GM21717 (cell line): ENCODE results near the gene EIF4E1B.

Experiments
- ATAC-seq: cut with Tn5 transposase; IDR thresholded peaks from one replicate; pipeline ENCODE4 v1.9.1; 2021; ENCODE audit warnings: mild to moderate bottlenecking, moderate library complexity; ENCODE audit not compliant: unreplicated experiment

Gene EIF4E1B

GRCh38 chr5:176679365-176680225 lies 49.1 kb downstream of the EIF4E1B start:
- ATAC-seq: no peak

- no peak for ATAC-seq
Observed at GRCh38 chr5:176680226-176680563, 49.7 kb downstream of the EIF4E1B start.

- no peak for ATAC-seq
Observed at GRCh38 chr5:176682016-176682531, 51.6 kb downstream of the EIF4E1B start.

- ATAC-seq: no peak
Observed at GRCh38 chr5:176685010-176685409, 54.5 kb downstream of the EIF4E1B start.

GRCh38 chr5:176687247-176687646 lies 56.8 kb downstream of the EIF4E1B start:
- ATAC-seq: no peak

- no peak for ATAC-seq
Observed at GRCh38 chr5:176687881-176688280, 57.4 kb downstream of the EIF4E1B start.

GRCh38 chr5:176690911-176691310 lies 60.4 kb downstream of the EIF4E1B start:
- no peak for ATAC-seq

- ATAC-seq: no peak
Observed at GRCh38 chr5:176691524-176691923, 61.0 kb downstream of the EIF4E1B start.

GRCh38 chr5:176692326-176692725 lies 61.9 kb downstream of the EIF4E1B start:
- no peak for ATAC-seq

- no peak for ATAC-seq
Observed at GRCh38 chr5:176692839-176693476, 62.5 kb downstream of the EIF4E1B start.

- ATAC-seq: no peak
Observed at GRCh38 chr5:176693477-176693851, 63.0 kb downstream of the EIF4E1B start.

GRCh38 chr5:176694146-176694545 lies 63.7 kb downstream of the EIF4E1B start:
- no peak for ATAC-seq

GRCh38 chr5:176694631-176695030 lies 64.2 kb downstream of the EIF4E1B start:
- no peak for ATAC-seq

- no peak for ATAC-seq
Observed at GRCh38 chr5:176695073-176695472, 64.6 kb downstream of the EIF4E1B start.
